Stimulated activated naive CD8-positive, alpha-beta T cell treated with anti-CD3 and anti-CD28 coated beads, Interleukin-15, Interleukin-2, amounts not matched to agents 100 U/mL and 50 U/mL, for 24 hours (primary cell): ENCODE data around the gene CHAT.
A peak's percentile ranks its signal among the peaks of the same experiment; 100 is the strongest.

Experiments
- ATAC-seq: fragments of 150-1000 bp; cut with Tn5 transposase; one replicate; pipeline ENCODE4 v1.10.0; 2021
- DNase-seq: peaks from one replicate; pipeline ENCODE4 v3.0.0; 2021

Gene CHAT

GRCh38 chr10:49613882-49614241, at the start of gene CHAT:
TSS of gene CHAT (plus strand) at chr10:49614037. CDS start at chr10:49614190, 153 bp downstream.
- DNase-seq (no peak), ATAC-seq (no peak)

GRCh38 chr10:49564461-49565009, 49.3 kb upstream of the CHAT start:
- DNase-seq, result no peak
- no peak for ATAC-seq

GRCh38 chr10:49567810-49568209, 46.0 kb upstream of the CHAT start:
- no peak for ATAC-seq
- no peak for DNase-seq

- peak; percentile 6 for DNase-seq
- peak; percentile 88 for ATAC-seq
These were observed 45.6 kb upstream of the CHAT start for GRCh38 chr10:49568235-49568634.

- no peak for DNase-seq
These were observed 44.7 kb upstream of the CHAT start for GRCh38 chr10:49569031-49569631.

GRCh38 chr10:49571388-49571787, 42.4 kb upstream of the CHAT start:
- no peak for ATAC-seq

More at GRCh38 chr10:49569031-49569631, 44.7 kb upstream of the CHAT start:
- peak; percentile 24 for ATAC-seq

GRCh38 chr10:49572594-49573114, 41.2 kb upstream of the CHAT start:
- DNase-seq, result no peak
- no peak for ATAC-seq

More at GRCh38 chr10:49571388-49571787, 42.4 kb upstream of the CHAT start:
- no peak for DNase-seq

- no peak for ATAC-seq
- no peak for DNase-seq
These were observed 38.3 kb upstream of the CHAT start for GRCh38 chr10:49575489-49576072.

- ATAC-seq (no peak), DNase-seq (no peak)
These were observed 36.5 kb upstream of the CHAT start for GRCh38 chr10:49577182-49577925.

GRCh38 chr10:49578392-49578791, 35.4 kb upstream of the CHAT start:
- DNase-seq (no peak), ATAC-seq (no peak)

- DNase-seq (no peak), ATAC-seq (no peak)
These were observed 34.2 kb upstream of the CHAT start for GRCh38 chr10:49579621-49580020.

GRCh38 chr10:49585387-49585786, 28.4 kb upstream of the CHAT start:
- ATAC-seq, result no peak
- DNase-seq, result no peak

GRCh38 chr10:49587981-49588380, 25.9 kb upstream of the CHAT start:
- DNase-seq (no peak), ATAC-seq (no peak)

GRCh38 chr10:49592726-49593563, 20.9 kb upstream of the CHAT start:
- peak; percentile 69 for DNase-seq

GRCh38 chr10:49593564-49593875, 20.3 kb upstream of the CHAT start:
- ATAC-seq (no peak), DNase-seq (no peak)

More at GRCh38 chr10:49592726-49593563, 20.9 kb upstream of the CHAT start:
- peak; percentile 71 for ATAC-seq

- no peak for ATAC-seq
- no peak for DNase-seq
These were observed 19.8 kb upstream of the CHAT start for GRCh38 chr10:49593998-49594397.

- peak; percentile 38 for DNase-seq
- no peak for ATAC-seq
These were observed 19.2 kb upstream of the CHAT start for GRCh38 chr10:49594594-49594993.

- DNase-seq (no peak), ATAC-seq (no peak)
These were observed 18.7 kb upstream of the CHAT start for GRCh38 chr10:49595003-49595712.

- no peak for ATAC-seq
These were observed 17.9 kb upstream of the CHAT start for GRCh38 chr10:49595713-49596492.

GRCh38 chr10:49596493-49596809, 17.4 kb upstream of the CHAT start:
- no peak for ATAC-seq
- no peak for DNase-seq

More at GRCh38 chr10:49595713-49596492, 17.9 kb upstream of the CHAT start:
- no peak for DNase-seq

GRCh38 chr10:49596836-49597235, 17.0 kb upstream of the CHAT start:
- no peak for DNase-seq
- ATAC-seq, result no peak
